Hepatocyte (in vitro differentiated cells): ENCODE results near the gene PLCB4. TPM values are rescaled to one million over a fixed set of nuclear protein-coding genes. Genes with fewer than 3 reads are reported as not detected.

Experiments used
- DNase-seq: peaks from one replicate; pipeline ENCODE4 v3.0.0-alpha.2; 2016; ENCODE audit warnings: low spot score
- H2AFZ ChIP-seq: fragments of 200-600 bp; sonication (generic); 2 replicates; pipeline ENCODE4 v1.6.0; 2016; ENCODE audit warnings: antibody characterized with exemption, mild to moderate bottlenecking
- H3K27ac ChIP-seq: fragments of 200-600 bp; sonication (generic); 2 replicates; pipeline ENCODE4 v1.5.1; 2016; ENCODE audit warnings: mild to moderate bottlenecking
- H3K27me3 ChIP-seq: fragments of 200-600 bp; sonication (generic); 2 replicates; pipeline ENCODE4 v1.6.1; 2016
- H3K36me3 ChIP-seq: fragments of 200-600 bp; sonication (generic); replicated peaks from 2 replicates; pipeline ENCODE4 v1.5.1; 2016; ENCODE audit warnings: low read depth; ENCODE audit not compliant: insufficient read depth
- H3K4me1 ChIP-seq: fragments of 200-600 bp; sonication (generic); 2 replicates; pipeline ENCODE4 v1.5.1; 2016; ENCODE audit warnings: mild to moderate bottlenecking, moderate library complexity; ENCODE audit not compliant: insufficient read depth
- H3K4me2 ChIP-seq: fragments of 200-600 bp; sonication (generic); 2 replicates; pipeline ENCODE4 v1.6.0; 2016
- H3K4me3 ChIP-seq: fragments of 200-600 bp; sonication (generic); 2 replicates; pipeline ENCODE4 v1.5.1; 2016; ENCODE audit warnings: mild to moderate bottlenecking
- H3K79me2 ChIP-seq: fragments of 200-600 bp; sonication (generic); 2 replicates; pipeline ENCODE4 v1.6.0; 2017; ENCODE audit warnings: mild to moderate bottlenecking
- H3K9me2 ChIP-seq: fragments of 200-600 bp; sonication (generic); replicated peaks from 2 replicates; pipeline ENCODE4 v1.6.0; 2017; ENCODE audit warnings: mild to moderate bottlenecking; ENCODE audit not compliant: insufficient read depth
- H3K9me3 ChIP-seq: fragments of 200-600 bp; sonication (generic); 2 replicates; pipeline ENCODE4 v1.5.1; 2016; ENCODE audit warnings: low read depth, mild to moderate bottlenecking
- H4K20me1 ChIP-seq: fragments of 200-600 bp; sonication (generic); 2 replicates; pipeline ENCODE4 v1.6.0; 2016; ENCODE audit warnings: mild to moderate bottlenecking; ENCODE audit not compliant: insufficient read depth, poor library complexity, severe bottlenecking
- CTCF ChIP-seq: fragments of 200-600 bp; sonication (generic); IDR thresholded peaks from 2 replicates; pipeline ENCODE4 v1.5.1; 2016; ENCODE audit warnings: antibody characterized with exemption, mild to moderate bottlenecking; ENCODE audit not compliant: poor library complexity
- EZH2 ChIP-seq: fragments of 200-600 bp; sonication (generic); IDR thresholded peaks from 2 replicates; pipeline ENCODE4 v1.6.1; 2016; ENCODE audit warnings: antibody characterized with exemption, mild to moderate bottlenecking, borderline replicate concordance
- EZH2phosphoT487 ChIP-seq: fragments of 200-600 bp; sonication (generic); IDR thresholded peaks from one replicate; pipeline ENCODE4 v1.6.1; 2018; ENCODE audit warnings: antibody characterized with exemption, mild to moderate bottlenecking, low read depth, moderate library complexity; ENCODE audit not compliant: unreplicated experiment, severe bottlenecking
- WGBS: methylation state at CpG from one replicate; pipeline ENCODE4 v1.1.6; 2016; ENCODE audit warnings: low lambda C conversion rate; ENCODE audit errors: missing lambda C conversion rate; 5-methylcytosine and 5-hydroxymethylcytosine counted together
- polyA plus RNA-seq: library from polyadenylated mRNA; unstranded; fragments of >200 nt; fragmentation: Nextera tagmentation; extraction: Ambion mirVana; gene quantifications from 2 replicates; pipeline ENCODE4 v1.2.1, GENCODE V29; 2016
- total RNA-seq: library from RNA; depleted of rRNA; stranded (reverse); fragments of >200 nt; gene quantifications from 2 replicates; pipeline ENCODE4 v1.2.3, GENCODE V29; 2014

PLCB4 gene
- total and polyA plus RNA-seq, 2 experiments from 2014 or later = 6.4 to 15.0 TPM

DNA sequence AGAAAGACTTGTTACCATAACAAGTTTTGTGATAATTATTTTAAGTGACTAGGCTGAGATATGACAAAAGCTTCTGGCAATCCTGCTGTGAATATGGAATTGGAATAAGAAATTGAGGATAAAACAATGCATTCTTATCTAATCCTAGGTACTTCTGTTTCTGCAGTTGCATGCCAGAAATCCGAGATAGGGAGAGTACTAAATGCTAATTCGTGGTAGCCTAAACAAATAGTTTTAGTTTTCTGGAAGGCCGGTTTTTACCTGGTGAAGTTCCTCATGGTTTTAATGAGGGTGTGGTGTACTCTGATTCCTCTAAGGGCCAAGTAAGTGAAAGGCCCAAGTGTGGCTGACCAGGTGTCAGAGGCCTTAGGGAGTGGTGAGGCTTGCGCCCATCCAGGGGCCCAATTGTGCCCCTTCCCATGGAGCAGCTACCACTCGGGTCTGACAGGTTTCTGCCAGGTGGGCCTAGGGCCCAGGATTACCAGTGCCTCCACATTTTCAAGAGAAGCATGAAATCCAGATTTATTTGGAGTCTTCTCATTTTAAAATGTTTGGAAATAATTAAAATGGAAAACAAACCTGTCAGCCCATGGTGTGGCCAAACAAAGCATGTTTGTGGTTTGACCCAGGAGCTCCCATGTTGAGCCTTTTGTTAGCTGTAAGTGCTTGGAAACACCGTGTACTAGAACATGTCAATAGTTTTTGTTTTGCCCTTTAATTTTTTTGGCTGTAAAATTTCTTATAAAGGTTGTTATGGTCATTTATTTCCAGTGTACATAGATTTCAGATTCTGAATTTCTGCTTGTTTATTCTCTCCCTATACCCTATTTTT, 6.6 kb downstream of the PLCB4 start:
- Histone ChIP-seq H3K27me3 (no peaks in the 10 kb centered on the region), H3K4me3 (no peak overlapping the region), H3K36me3 (no peaks in the 10 kb centered on the region), H3K9me3 (no peaks in the 10 kb centered on the region), H3K4me1 (no peaks in the 10 kb centered on the region), H3K9me2 (no peaks in the 10 kb centered on the region), H3K27ac (no peak overlapping the region), H4K20me1 (no peaks in the 10 kb centered on the region), H2AFZ (no peak overlapping the region), H3K4me2 (no peak overlapping the region), H3K79me2 (peaks cover 33% of the 10 kb centered on the region)
- no peak for TF ChIP-seq CTCF
- no peak for TF ChIP-seq EZH2
- TF ChIP-seq EZH2phosphoT487 = no peak
- DNase-seq = no peak
- 68% methylated on average over 6 of the region's 6 CpGs for WGBS

DNA sequence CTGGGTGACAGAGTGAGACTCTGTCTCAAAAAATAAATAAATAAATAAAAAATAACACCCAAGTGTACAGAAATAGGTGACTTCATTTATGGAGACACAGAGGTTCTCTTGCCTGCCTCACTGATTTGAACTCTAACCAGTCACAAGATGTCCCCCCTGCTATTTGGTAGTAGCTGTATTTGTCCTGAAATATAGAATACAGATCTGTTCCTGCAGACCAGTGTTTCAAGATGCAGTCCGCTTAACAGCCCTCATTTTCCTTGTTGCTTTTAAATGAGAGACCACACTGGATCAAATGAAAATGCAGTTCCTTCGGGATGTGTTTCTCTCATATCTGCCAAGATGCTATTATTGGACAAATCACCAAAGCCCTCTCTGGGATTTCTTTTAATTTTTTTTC, 7.6 kb downstream of the PLCB4 start:
- TF ChIP-seq EZH2 = no peak
- no peak for TF ChIP-seq EZH2phosphoT487
- TF ChIP-seq CTCF = no peak
- H3K79me2 ChIP-seq = peaks cover 25% of the 10 kb centered on the region

DNA sequence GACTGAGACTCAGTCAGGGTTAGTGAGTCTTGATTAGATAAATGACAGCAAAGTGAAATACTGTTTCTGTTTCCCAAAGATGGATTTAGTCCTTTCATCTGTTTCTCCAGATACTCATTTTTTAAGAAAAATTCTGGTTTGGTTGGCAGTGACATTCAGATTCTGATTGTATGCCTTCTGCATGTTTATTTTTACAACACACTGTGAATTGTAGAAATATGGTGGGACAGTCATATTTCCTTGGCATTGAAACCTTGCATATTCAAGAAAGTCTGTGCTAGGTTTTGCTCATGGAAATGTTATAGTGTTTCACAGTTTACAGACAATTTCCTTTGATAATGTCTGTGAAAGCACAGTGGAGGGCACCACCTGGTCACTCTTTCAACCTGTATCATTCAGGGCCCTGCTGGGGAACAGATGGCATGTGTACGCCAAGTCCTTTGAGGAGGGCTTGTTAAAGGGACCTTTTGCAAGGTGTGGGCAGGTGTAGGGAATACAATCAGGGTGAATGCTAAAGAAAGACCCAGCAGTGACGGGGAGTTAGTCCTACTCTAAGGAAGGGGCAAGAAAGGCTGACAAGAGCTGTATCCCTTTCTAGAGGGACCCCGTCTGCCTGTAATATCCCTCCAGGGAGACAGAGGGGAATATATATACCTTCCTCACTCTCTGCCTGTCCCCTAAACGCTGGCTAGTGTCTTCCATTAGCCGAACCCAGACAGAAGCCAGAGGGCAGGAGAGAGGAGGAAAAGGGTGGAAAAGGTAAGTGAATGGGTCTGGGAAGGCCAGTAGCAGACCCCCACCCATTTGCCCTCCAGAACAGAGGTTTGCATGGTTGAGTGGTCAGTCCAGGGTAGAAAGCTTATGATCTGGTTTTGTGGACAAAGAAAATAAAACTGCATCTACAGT, 10.2 kb downstream of the PLCB4 start:
- no peaks in the 10 kb centered on the region for H3K9me2 ChIP-seq
- no peak overlapping the region for H3K27ac ChIP-seq
- TF ChIP-seq CTCF = no peak
- TF ChIP-seq EZH2 = no peak
- TF ChIP-seq EZH2phosphoT487 = no peak
- no peaks in the 10 kb centered on the region for H3K4me1 ChIP-seq
- H2AFZ ChIP-seq = no peak overlapping the region
- DNase-seq = no peak
- no peak overlapping the region for H3K4me3 ChIP-seq
- H3K9me3 ChIP-seq = no peaks in the 10 kb centered on the region
- no peaks in the 10 kb centered on the region for H3K27me3 ChIP-seq
- 70% methylated on average over 5 of the region's 5 CpGs for WGBS
- peaks cover 14% of the 10 kb centered on the region for H3K79me2 ChIP-seq
- H3K36me3 ChIP-seq = no peaks in the 10 kb centered on the region
- no peaks in the 10 kb centered on the region for H4K20me1 ChIP-seq
- H3K4me2 ChIP-seq = no peak overlapping the region

More for the DNA sequence above, 7.6 kb downstream of the PLCB4 start:
- H4K20me1 ChIP-seq = no peaks in the 10 kb centered on the region
- H3K27ac ChIP-seq = no peak overlapping the region
- H3K36me3 ChIP-seq = no peaks in the 10 kb centered on the region
- no peak overlapping the region for H3K4me2 ChIP-seq
- no peak for DNase-seq
- no peaks in the 10 kb centered on the region for H3K9me3 ChIP-seq
- no peak overlapping the region for H3K4me3 ChIP-seq
- H3K27me3 ChIP-seq = no peaks in the 10 kb centered on the region
- 94% methylated on average over 2 of the region's 2 CpGs for WGBS
- H3K9me2 ChIP-seq = no peaks in the 10 kb centered on the region
- H3K4me1 ChIP-seq = no peaks in the 10 kb centered on the region
- no peak overlapping the region for H2AFZ ChIP-seq
